HEK293T (cell line): ENCODE data around the gene CSTB.

Experiments
- BHLHE40 ChIP-seq: fragments of 450-650 bp; IDR thresholded peaks from 2 replicates; pipeline ENCODE4 v1.6.1; 2016; ENCODE audit warnings: mild to moderate bottlenecking, moderate library complexity, borderline replicate concordance
- CTBP1 ChIP-seq: fragments of 450-650 bp; IDR thresholded peaks from 2 replicates; pipeline ENCODE4 v1.6.1; 2016; ENCODE audit warnings: borderline replicate concordance
- ELF4 ChIP-seq: fragments of 450-650 bp; IDR thresholded peaks from 2 replicates; pipeline ENCODE4 v1.6.1; 2017; ENCODE audit warnings: antibody characterized with exemption
- HDGF ChIP-seq: fragments of 450-650 bp; IDR thresholded peaks from 2 replicates; pipeline ENCODE4 v1.6.1; 2017; ENCODE audit warnings: antibody characterized with exemption, borderline replicate concordance
- SP1 ChIP-seq: fragments of 450-650 bp; IDR thresholded peaks from 2 replicates; pipeline ENCODE4 v1.6.1; 2017
- SUZ12 ChIP-seq: fragments of 450-650 bp; IDR thresholded peaks from 2 replicates; pipeline ENCODE4 v1.6.1; 2016; ENCODE audit warnings: mild to moderate bottlenecking
- TARDBP ChIP-seq: fragments of 450-650 bp; IDR thresholded peaks from 2 replicates; pipeline ENCODE4 v1.6.1; 2016
- TF ChIP-seq, protein P1 (sequence below): fragments of 450-650 bp; IDR thresholded peaks from 2 replicates; pipeline ENCODE4 v1.6.1; 2016

DNA sequence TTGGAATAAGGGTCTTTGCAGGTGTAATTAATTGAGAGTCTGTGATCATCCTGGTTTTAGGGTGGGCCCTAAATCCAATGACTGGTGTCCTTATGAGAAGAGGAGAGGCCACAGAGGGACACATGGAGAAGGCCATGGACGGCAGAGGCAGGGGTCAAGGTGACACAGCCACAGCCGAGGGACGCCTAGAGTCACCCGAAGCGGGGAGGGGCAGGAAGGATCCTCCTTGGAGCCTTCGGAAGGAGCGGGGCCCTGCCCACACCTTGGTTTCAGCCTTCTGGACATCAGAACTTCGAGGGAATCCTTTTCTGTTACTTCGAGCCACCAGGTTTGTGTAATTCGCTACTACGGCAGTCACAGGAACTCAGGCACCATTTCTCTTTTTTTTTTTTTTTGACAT lies 44.4 kb upstream of the CSTB start:
- TF ChIP-seq SP1 (no peak), HDGF (no peak), BHLHE40 (no peak), ELF4 (no peak), TARDBP (no peak), SUZ12 (no peak), CTBP1 (no peak)
- TF ChIP-seq, protein P1, sequence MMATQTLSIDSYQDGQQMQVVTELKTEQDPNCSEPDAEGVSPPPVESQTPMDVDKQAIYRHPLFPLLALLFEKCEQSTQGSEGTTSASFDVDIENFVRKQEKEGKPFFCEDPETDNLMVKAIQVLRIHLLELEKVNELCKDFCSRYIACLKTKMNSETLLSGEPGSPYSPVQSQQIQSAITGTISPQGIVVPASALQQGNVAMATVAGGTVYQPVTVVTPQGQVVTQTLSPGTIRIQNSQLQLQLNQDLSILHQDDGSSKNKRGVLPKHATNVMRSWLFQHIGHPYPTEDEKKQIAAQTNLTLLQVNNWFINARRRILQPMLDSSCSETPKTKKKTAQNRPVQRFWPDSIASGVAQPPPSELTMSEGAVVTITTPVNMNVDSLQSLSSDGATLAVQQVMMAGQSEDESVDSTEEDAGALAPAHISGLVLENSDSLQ: no peak
